PC-3 (cell line): ENCODE measurements around the gene NUDT4B.
"Not testable (repeated sequence)": the region's sequence is repeated elsewhere in the genome, so short reads cannot be mapped to it uniquely, and the experiment has no call there.

Experiments
- EZH2 ChIP-seq: fragments of 300-600 bp; sonication (generic); IDR thresholded peaks from one replicate; pipeline ENCODE4 v1.6.1; 2017; ENCODE audit warnings: antibody characterized with exemption, mild to moderate bottlenecking, low read length; ENCODE audit not compliant: unreplicated experiment
- TF ChIP-seq, protein P1 (sequence below): fragments of 300-600 bp; sonication (generic); conservative IDR thresholded peaks from 2 replicates; pipeline ENCODE4 v1.5.1; 2017; ENCODE audit warnings: antibody characterized with exemption, low read depth, mild to moderate bottlenecking, low read length

DNA sequence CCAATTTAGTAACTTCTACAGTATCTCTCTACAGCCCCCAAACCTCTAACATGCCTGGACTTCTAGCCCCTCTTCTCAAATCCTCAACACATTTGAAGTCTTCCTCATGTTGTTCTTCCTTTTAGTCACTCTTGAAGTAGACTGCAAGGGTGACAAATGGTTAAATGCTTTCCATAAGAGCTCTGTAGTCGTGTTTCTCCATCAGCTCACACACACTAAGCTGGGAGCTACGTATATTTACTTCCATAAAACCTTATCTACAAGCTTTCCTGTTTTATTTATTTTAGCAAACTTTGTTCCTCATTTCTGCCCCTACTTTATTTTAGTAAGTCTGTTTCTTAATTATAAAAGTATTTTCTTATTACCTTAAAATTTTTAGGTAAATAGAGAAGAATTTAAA is 19.0 kb upstream of the NUDT4B start:
- not testable (repeated sequence) for TF ChIP-seq EZH2
- TF ChIP-seq, protein P1, sequence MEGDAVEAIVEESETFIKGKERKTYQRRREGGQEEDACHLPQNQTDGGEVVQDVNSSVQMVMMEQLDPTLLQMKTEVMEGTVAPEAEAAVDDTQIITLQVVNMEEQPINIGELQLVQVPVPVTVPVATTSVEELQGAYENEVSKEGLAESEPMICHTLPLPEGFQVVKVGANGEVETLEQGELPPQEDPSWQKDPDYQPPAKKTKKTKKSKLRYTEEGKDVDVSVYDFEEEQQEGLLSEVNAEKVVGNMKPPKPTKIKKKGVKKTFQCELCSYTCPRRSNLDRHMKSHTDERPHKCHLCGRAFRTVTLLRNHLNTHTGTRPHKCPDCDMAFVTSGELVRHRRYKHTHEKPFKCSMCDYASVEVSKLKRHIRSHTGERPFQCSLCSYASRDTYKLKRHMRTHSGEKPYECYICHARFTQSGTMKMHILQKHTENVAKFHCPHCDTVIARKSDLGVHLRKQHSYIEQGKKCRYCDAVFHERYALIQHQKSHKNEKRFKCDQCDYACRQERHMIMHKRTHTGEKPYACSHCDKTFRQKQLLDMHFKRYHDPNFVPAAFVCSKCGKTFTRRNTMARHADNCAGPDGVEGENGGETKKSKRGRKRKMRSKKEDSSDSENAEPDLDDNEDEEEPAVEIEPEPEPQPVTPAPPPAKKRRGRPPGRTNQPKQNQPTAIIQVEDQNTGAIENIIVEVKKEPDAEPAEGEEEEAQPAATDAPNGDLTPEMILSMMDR, result not testable (repeated sequence)
